Colonic mucosa (tissue), 4 donors: ENCODE measurements around the gene HORMAD1. TPM values are rescaled to one million over a fixed set of nuclear protein-coding genes. Genes with fewer than 3 reads are reported as not detected.

Source experiments
- DNase-seq: peaks from one replicate; pipeline ENCODE4 v3.0.0-alpha.2; 2020
- H3K27ac ChIP-seq: fragments of 200-600 bp; one replicate; pipeline ENCODE4 v1.8.0; 2021
- H3K27me3 ChIP-seq: fragments of 200-600 bp; one replicate; pipeline ENCODE4 v1.8.0; 2021
- H3K36me3 ChIP-seq: fragments of 200-600 bp; one replicate; pipeline ENCODE4 v1.8.0; 2021
- H3K4me1 ChIP-seq: fragments of 200-600 bp; one replicate; pipeline ENCODE4 v1.8.0; 2021; ENCODE audit warnings: mild to moderate bottlenecking
- H3K4me3 ChIP-seq: fragments of 200-600 bp; one replicate; pipeline ENCODE4 v1.8.0; 2021
- H3K9ac ChIP-seq, 2 donors: one replicate each; pipeline ENCODE4 v1.7.0; 2013; ENCODE audit warnings: control low read depth in 2 of 2, low read depth in 2 of 2, low read length in 2 of 2
- H3K9me3 ChIP-seq: fragments of 200-600 bp; one replicate; pipeline ENCODE4 v1.8.0; 2021
- CTCF ChIP-seq: fragments of 200-600 bp; IDR thresholded peaks from one replicate; pipeline ENCODE4 v1.8.0; 2022; ENCODE audit warnings: antibody characterized with exemption, mild to moderate bottlenecking
- intact Hi-C: fragments of 100-400 bp; cut with DNase I; formaldehyde crosslinking; loops from one replicate; pipeline ENCODE4 v1.14.1; 2022
- total RNA-seq, 2 donors: library from RNA; stranded (reverse); fragmentation: NEBNext Ultra II Directional in 1 of 2; extraction: Animal tissue kit (Norgen Biotek cat#: 25700) in 1 of 2; gene quantifications; one replicate each; pipeline ENCODE4 v1.2.1, GENCODE V29; 2021
- donor health status: healthy.
- donor health status: DM: no; HTN: no; CAD: no.
- donor health status: DM: no; HTN: no; CAD: no.

The HORMAD1 gene
- total RNA-seq, 2 donors from 2014 or later: 1.1 TPM; not detected in 1

GRCh38 chr1:150762552-150762951 lies 41.9 kb upstream of the HORMAD1 start:
- no peak for TF ChIP-seq CTCF

DNA sequence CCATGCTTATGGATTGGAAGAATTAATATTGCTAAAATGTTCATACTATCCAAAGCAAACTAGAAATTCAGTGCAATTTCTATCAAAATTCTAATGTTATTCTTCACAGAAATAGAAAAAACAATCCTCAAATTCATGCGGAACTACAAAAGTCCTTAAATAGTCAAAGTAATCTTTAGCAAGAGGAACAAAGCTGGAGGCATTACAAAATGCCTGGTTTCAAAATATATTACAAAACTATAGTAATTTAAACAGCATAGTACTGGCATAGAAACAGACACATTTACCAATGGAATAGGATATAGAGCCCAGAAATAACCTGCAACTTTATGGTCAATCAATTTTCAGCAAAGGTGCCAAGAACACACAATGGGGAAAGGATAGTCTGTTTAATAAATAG lies 41.1 kb upstream of the HORMAD1 start:
- no peak overlapping the region for H3K27ac ChIP-seq
- intact Hi-C loops: no loop called here
- H3K27me3 ChIP-seq: no peaks in the 10 kb centered on the region
- no peak overlapping the region for H3K9ac ChIP-seq
- H3K4me3 ChIP-seq: no peak overlapping the region
- DNase-seq: no peak
- H3K4me1 ChIP-seq: peaks cover 7% of the 10 kb centered on the region
- H3K36me3 ChIP-seq: no peaks in the 10 kb centered on the region
- TF ChIP-seq CTCF: no peak
- no peaks in the 10 kb centered on the region for H3K9me3 ChIP-seq

More at GRCh38 chr1:150762552-150762951, 41.9 kb upstream of the HORMAD1 start:
- Histone ChIP-seq H3K27ac (no peak overlapping the region), H3K36me3 (no peaks in the 10 kb centered on the region), H3K4me3 (no peak overlapping the region), H3K9ac (no peak overlapping the region), H3K9me3 (no peaks in the 10 kb centered on the region), H3K4me1 (peaks cover 7% of the 10 kb centered on the region), H3K27me3 (no peaks in the 10 kb centered on the region)
- intact Hi-C loops: no loop called here
- DNase-seq: no peak

DNA sequence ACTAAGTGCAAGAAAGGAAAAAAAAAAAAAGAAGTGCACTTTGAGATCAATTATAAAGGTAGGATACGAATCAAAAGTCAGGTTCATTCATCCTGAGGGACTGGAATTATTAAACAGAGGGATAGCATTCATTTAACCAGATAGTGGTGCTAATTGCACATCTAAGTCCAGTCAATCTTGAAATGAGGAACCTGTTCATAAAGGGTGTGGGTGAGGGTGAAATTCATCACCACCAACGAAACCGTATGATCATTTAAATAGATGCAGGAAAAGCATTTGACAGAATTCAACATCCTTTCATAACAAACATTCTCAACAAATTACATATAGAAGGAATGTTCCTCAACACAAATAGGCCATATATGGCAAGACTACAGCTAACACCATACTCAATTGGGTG lies 39.3 kb upstream of the HORMAD1 start:
- Histone ChIP-seq H3K36me3 (no peaks in the 10 kb centered on the region), H3K27me3 (no peaks in the 10 kb centered on the region), H3K9ac (no peak overlapping the region), H3K4me3 (no peak overlapping the region), H3K27ac (no peak overlapping the region), H3K4me1 (peaks cover 7% of the 10 kb centered on the region), H3K9me3 (no peaks in the 10 kb centered on the region)
- DNase-seq: no peak
- no peak for TF ChIP-seq CTCF
- intact Hi-C loops: no loop called here

DNA sequence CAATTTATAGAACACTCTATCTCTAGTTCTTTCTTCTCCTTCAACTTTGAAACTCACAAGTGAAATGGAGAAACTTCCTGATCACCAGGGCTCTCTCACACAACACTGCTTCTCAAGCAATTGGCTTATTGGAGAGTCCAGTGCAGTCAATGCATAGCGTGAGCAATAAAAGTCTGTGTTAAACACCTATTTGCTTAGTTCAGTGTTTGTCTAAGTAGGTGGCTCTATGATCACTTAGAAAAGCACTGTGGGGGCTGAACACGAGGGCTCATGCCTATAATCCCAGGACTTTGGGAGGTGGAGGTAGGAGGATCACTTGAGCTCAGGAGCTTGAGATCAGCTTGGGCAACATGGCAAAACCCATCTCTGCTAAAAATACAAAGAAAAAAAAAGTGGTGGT lies 32.7 kb upstream of the HORMAD1 start:
- TF ChIP-seq CTCF: no peak
- intact Hi-C loops: no loop called here
- Histone ChIP-seq H3K27ac (peak overlapping the region; percentile 71), H3K4me3 (no peak overlapping the region), H3K36me3 (no peaks in the 10 kb centered on the region), H3K9ac (peak overlapping the region in 1 of 2 donors; percentile 55), H3K27me3 (no peaks in the 10 kb centered on the region), H3K4me1 (no peaks in the 10 kb centered on the region), H3K9me3 (no peaks in the 10 kb centered on the region)
- DNase-seq: peak; percentile 56

GRCh38 chr1:150751443-150751842 lies 30.7 kb upstream of the HORMAD1 start:
- H3K4me1 ChIP-seq: no peaks in the 10 kb centered on the region
- H3K27ac ChIP-seq: no peak overlapping the region
- no peak overlapping the region for H3K9ac ChIP-seq
- no peaks in the 10 kb centered on the region for H3K27me3 ChIP-seq
- H3K9me3 ChIP-seq: no peaks in the 10 kb centered on the region
- TF ChIP-seq CTCF: no peak
- no peak for DNase-seq
- H3K4me3 ChIP-seq: no peak overlapping the region
- intact Hi-C loops: no loop called here
- no peaks in the 10 kb centered on the region for H3K36me3 ChIP-seq
